K562 (cell line): ENCODE measurements around the gene TMEM154. TPM values are rescaled to one million over a fixed set of nuclear protein-coding genes. Genes with fewer than 3 reads are reported as not detected.
A peak's percentile ranks its signal among the peaks of the same experiment; 100 is the strongest.

Source experiments
- ATAC-seq: fragments of 200-7000 bp; cut with Tn5 transposase; 3 replicates; pipeline ENCODE4 v1.9.1; 2020; ENCODE audit warnings: moderate library complexity
- BruUV-seq: library from RNA; stranded (reverse); fragments of 400-500 nt; replicated peaks from 2 replicates; lab custom pipeline; 2021; lab: Mats Ljungman, UMichigan
- CTCF ChIA-PET: fragments of 300-600 bp; formaldehyde crosslinking; extraction: SDS; loops from one replicate; lab custom pipeline; 2021; ENCODE audit warnings: low intra/inter-chr PET ratio; lab: Yijun Ruan, JAX
- POLR2A ChIA-PET: fragments of 300-600, 350-650 bp; sonication (Branson Sonifier 250); formaldehyde crosslinking; extraction: SDS; loops from one replicate; lab custom pipeline; 2021; ENCODE audit warnings: antibody characterized with exemption, inconsistent platforms; lab: Yijun Ruan, JAX
- DNase-seq, 4 experiments: peaks; one replicate each; pipeline versions ENCODE4 v3.0.0 to v3.0.0-alpha.2; 2011 to 2018; ENCODE audit warnings: low spot score in 3 of 4, mixed read lengths in 3 of 4; ENCODE audit errors: extremely low read depth in 1 of 4
- FAIRE-seq: peaks from 2 replicates; lab custom pipeline; 2011; peaks lifted over from hg19 to GRCh38; lab: Jason Lieb, UNC
- H2AFZ ChIP-seq: 2 replicates; pipeline ENCODE4 v1.6.0; 2011; ENCODE audit warnings: low read depth, low read length, control low read depth, inconsistent platforms
- H3K27ac ChIP-seq: fragments of 200-600 bp; 3 replicates; pipeline ENCODE4 v1.8.0; 2011; ENCODE audit warnings: low read depth, mild to moderate bottlenecking, control low read depth, inconsistent platforms, low read length, moderate library complexity, mixed read lengths; ENCODE audit errors: extremely low read depth
- H3K27me3 ChIP-seq, 2 experiments: fragments of 300-600 bp in 1 of 2; 2 replicates in 1 of 2; 3 replicates in 1 of 2; pipeline versions ENCODE4 v1.6.0 to v1.8.0; 2011; ENCODE audit warnings: inconsistent platforms in 2 of 2, low read length in 2 of 2, mild to moderate bottlenecking in 1 of 2, mixed read lengths in 1 of 2, moderate library complexity in 1 of 2; ENCODE audit not compliant: control insufficient read depth in 2 of 2, insufficient read depth in 2 of 2
- H3K36me3 ChIP-seq: fragments of 300-600 bp; 3 replicates; pipeline ENCODE4 v1.8.0; 2011; ENCODE audit warnings: mild to moderate bottlenecking, low read length, inconsistent platforms; ENCODE audit not compliant: control insufficient read depth, insufficient read depth
- H3K4me1 ChIP-seq, 2 experiments: fragments of 200-600 bp in 1 of 2; replicated peaks in 1 of 2; 2 replicates in 1 of 2; 3 replicates in 1 of 2; pipeline versions ENCODE4 v1.5.1 to v1.8.0; 2011; ENCODE audit warnings: inconsistent platforms in 2 of 2, low read length in 2 of 2, mild to moderate bottlenecking in 1 of 2, mixed read lengths in 1 of 2, moderate library complexity in 1 of 2; ENCODE audit not compliant: control insufficient read depth in 2 of 2, insufficient read depth in 2 of 2
- H3K4me2 ChIP-seq: 2 replicates; pipeline ENCODE4 v1.6.1; 2011; ENCODE audit warnings: low read length, control low read depth, inconsistent platforms, mixed read lengths; ENCODE audit not compliant: insufficient read depth
- H3K4me3 ChIP-seq: fragments of 200-600 bp; sonication (generic), shearing (Covaris generic); 2 replicates; pipeline ENCODE4 v1.5.1; 2016; ENCODE audit warnings: control low read depth, inconsistent platforms
- H3K79me2 ChIP-seq: fragments of 200-600 bp; 3 replicates; pipeline ENCODE4 v1.8.0; 2011; ENCODE audit warnings: low read length, inconsistent platforms; ENCODE audit not compliant: control insufficient read depth, insufficient read depth
- H3K9ac ChIP-seq, 2 experiments: 2 replicates each; pipeline versions ENCODE4 v1.6.0 to v1.6.1; 2011; ENCODE audit warnings: low read depth in 2 of 2, low read length in 2 of 2, control low read depth in 1 of 2, inconsistent platforms in 1 of 2, mild to moderate bottlenecking in 1 of 2, mixed read lengths in 1 of 2; ENCODE audit not compliant: insufficient read depth in 1 of 2
- H3K9me1 ChIP-seq: one replicate; pipeline ENCODE4 v1.6.0; 2011; ENCODE audit warnings: inconsistent platforms, mild to moderate bottlenecking, low read length, moderate library complexity; ENCODE audit not compliant: control insufficient read depth, insufficient read depth
- H3K9me3 ChIP-seq: replicated peaks from 2 replicates; pipeline ENCODE4 v1.5.1; 2011; ENCODE audit warnings: low read depth, low read length, inconsistent platforms; ENCODE audit not compliant: control insufficient read depth, insufficient read depth
- H4K20me1 ChIP-seq: replicated peaks from 2 replicates; pipeline ENCODE4 v1.6.1; 2011; ENCODE audit warnings: low read length, inconsistent platforms, mixed read lengths; ENCODE audit not compliant: control insufficient read depth, insufficient read depth
- CAMTA2 ChIP-seq: fragments of 250-450 bp; sonication (Bioruptor Pico); conservative IDR thresholded peaks from 2 replicates; pipeline ENCODE4 v1.5.1; 2022
- HDGF ChIP-seq: fragments of 450-650 bp; IDR thresholded peaks from 2 replicates; pipeline ENCODE4 v1.6.1; 2016
- MAFF ChIP-seq: IDR thresholded peaks from 2 replicates; pipeline ENCODE4 v1.6.1; 2012; ENCODE audit warnings: low read length, improper control_type of control experiment
- MCM7 ChIP-seq, 2 experiments: fragments of 450-650 bp; IDR thresholded peaks; 2 replicates each; pipeline ENCODE4 v1.6.1; 2016 to 2018
- SIN3A ChIP-seq, 2 experiments: fragments of 150-350 bp in 1 of 2; IDR thresholded peaks; 2 replicates each; pipeline ENCODE4 v1.6.1; 2011 to 2016; ENCODE audit warnings: borderline replicate concordance in 2 of 2, low read depth in 2 of 2, low read length in 2 of 2, mild to moderate bottlenecking in 2 of 2, moderate library complexity in 2 of 2; ENCODE audit not compliant: control insufficient read depth in 1 of 2
- SLC30A9 ChIP-seq: fragments of 250-450 bp; sonication (Bioruptor Pico); IDR thresholded peaks from 2 replicates; pipeline ENCODE4 v1.8.0; 2022; ENCODE audit warnings: mild to moderate bottlenecking, moderate library complexity
- ZNF282 ChIP-seq: sonication (generic); formaldehyde crosslinking; IDR thresholded peaks from 2 replicates; pipeline ENCODE4 v1.8.1; 2023; ENCODE audit warnings: missing genetic modification reagents
- ZNF766 ChIP-seq: fragments of 200-800 bp; sonication (Bioruptor generic); conservative IDR thresholded peaks from 2 replicates; pipeline ENCODE4 v1.6.1; 2016; ENCODE audit warnings: missing genetic modification characterization, missing compliant biosample characterization
- WGBS: fragments of 100-300 bp; shearing (Covaris generic); methylation state at CpG from one replicate; pipeline ENCODE4 v1.1.6; 2016; ENCODE audit warnings: low coverage, mixed read lengths; ENCODE audit not compliant: insufficient coverage; ENCODE audit errors: missing lambda C conversion rate; 5-methylcytosine and 5-hydroxymethylcytosine counted together
- in situ Hi-C: fragments of 300-500 bp; cut with MboI; formaldehyde crosslinking; loops from 4 replicates; pipeline ENCODE4 v1.15.0; 2018; ENCODE audit warnings: inconsistent platforms, mixed read lengths
- intact Hi-C: fragments of 100-400 bp; cut with micrococcal nuclease; formaldehyde crosslinking; loops from 2 replicates; pipeline ENCODE4 v1.14.2; 2022
- polyA plus RNA-seq, 8 experiments: library from polyadenylated mRNA; depleted of rRNA in 4 of 8; stranded (reverse) in 5 of 8; unstranded in 3 of 8; fragments of >200 nt; fragmentation: Nextera tagmentation in 2 of 8; fragmentation: Illumina TruSeq in 1 of 8; extraction: Ambion mirVana in 2 of 8; extraction: Trizol in 1 of 8; gene quantifications; 2 replicates each; pipeline versions ENCODE4 v1.2.1 to v1.2.3, GENCODE V29; 2011 to 2014; ENCODE audit warnings: inconsistent platforms in 1 of 8, missing spikeins in 1 of 8
- total RNA-seq, 7 experiments: library from RNA; depleted of rRNA in 6 of 7; stranded (reverse); fragments of >200 nt in 6 of 7; fragmentation: Illumina TruSeq in 2 of 7; extraction: Trizol in 2 of 7; gene quantifications; 2 replicates each; pipeline versions ENCODE4 v1.2.1 to v1.2.3, GENCODE V29; 2011 to 2021; ENCODE audit warnings: low replicate concordance in 1 of 7
- TF ChIP-seq, protein P1 (sequence below): IDR thresholded peaks from 3 replicates; pipeline ENCODE4 v1.6.1; 2011; ENCODE audit warnings: borderline replicate concordance, mild to moderate bottlenecking; ENCODE audit not compliant: insufficient read length, insufficient read depth
- TF ChIP-seq, protein P2 (sequence below), 2 experiments: fragments of 150-350 bp in 1 of 2; IDR thresholded peaks; 2 replicates each; pipeline ENCODE4 v1.6.1; 2012 to 2016; ENCODE audit warnings: low read depth in 2 of 2, low read length in 2 of 2, mild to moderate bottlenecking in 1 of 2, moderate library complexity in 1 of 2

The TMEM154 gene
- total and polyA plus RNA-seq, 9 of the 15 experiments (the other 6 are each of a cell fraction or from before 2014, with no cell fraction given) = 0.13 to 1.8 (median 0.58) TPM

DNA sequence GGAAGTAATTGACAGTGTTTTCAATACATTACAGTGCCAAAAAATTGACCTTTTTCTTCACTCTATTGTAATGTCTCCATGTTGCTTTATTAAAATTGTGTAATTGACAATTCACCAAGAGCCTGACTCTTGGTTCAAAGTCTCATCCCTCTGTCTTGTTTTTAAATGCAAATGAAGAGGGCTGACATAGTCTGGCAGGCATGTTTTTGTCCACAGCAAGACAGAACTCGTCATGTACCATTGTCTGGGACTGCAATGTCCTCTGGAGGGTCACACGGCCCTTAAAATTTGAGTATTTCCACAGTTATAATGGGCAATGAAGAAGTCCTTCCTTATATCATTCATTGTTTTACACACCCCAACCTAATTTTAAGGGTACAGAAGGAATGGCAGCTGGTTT is 105.9 kb downstream of the TMEM154 start:
- in situ Hi-C loops = no loop called here
- Histone ChIP-seq H3K27ac (no peak overlapping the region), H3K27me3 (peaks cover 0 to 9% of the 10 kb centered on the region in 2 experiments; a peak in 2 of 5 replicates), H3K9me1 (no peaks in the 10 kb centered on the region), H3K79me2 (no peaks in the 10 kb centered on the region)
- TF ChIP-seq, protein P1, sequence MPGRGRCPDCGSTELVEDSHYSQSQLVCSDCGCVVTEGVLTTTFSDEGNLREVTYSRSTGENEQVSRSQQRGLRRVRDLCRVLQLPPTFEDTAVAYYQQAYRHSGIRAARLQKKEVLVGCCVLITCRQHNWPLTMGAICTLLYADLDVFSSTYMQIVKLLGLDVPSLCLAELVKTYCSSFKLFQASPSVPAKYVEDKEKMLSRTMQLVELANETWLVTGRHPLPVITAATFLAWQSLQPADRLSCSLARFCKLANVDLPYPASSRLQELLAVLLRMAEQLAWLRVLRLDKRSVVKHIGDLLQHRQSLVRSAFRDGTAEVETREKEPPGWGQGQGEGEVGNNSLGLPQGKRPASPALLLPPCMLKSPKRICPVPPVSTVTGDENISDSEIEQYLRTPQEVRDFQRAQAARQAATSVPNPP = no peak
- TF ChIP-seq, all 486 proteins: peak for 0
- CTCF ChIA-PET = no interaction called here
- Histone ChIP-seq H2AFZ (no peak overlapping the region), H3K4me3 (no peak overlapping the region), H3K4me1 (peaks cover 0 to 3% of the 10 kb centered on the region in 2 experiments; a peak in 2 of 5 replicates), H3K9me3 (no peaks in the 10 kb centered on the region), H3K36me3 (no peaks in the 10 kb centered on the region), H3K9ac (no peak overlapping the region), H3K4me2 (no peak overlapping the region), H4K20me1 (no peaks in the 10 kb centered on the region)
- POLR2A ChIA-PET = interaction anchor here (0.6 kb wide), 1 partner anchor 41 kb away, joined by 3 read pairs; no protein-coding TSS in a partner anchor
- DNase-seq (no peak), FAIRE-seq (no peak), ATAC-seq (no peak)
- 6% methylated on average over 2 of the region's 2 CpGs for WGBS
- intact Hi-C loops = no loop called here
- no TSS peak for BruUV-seq

DNA sequence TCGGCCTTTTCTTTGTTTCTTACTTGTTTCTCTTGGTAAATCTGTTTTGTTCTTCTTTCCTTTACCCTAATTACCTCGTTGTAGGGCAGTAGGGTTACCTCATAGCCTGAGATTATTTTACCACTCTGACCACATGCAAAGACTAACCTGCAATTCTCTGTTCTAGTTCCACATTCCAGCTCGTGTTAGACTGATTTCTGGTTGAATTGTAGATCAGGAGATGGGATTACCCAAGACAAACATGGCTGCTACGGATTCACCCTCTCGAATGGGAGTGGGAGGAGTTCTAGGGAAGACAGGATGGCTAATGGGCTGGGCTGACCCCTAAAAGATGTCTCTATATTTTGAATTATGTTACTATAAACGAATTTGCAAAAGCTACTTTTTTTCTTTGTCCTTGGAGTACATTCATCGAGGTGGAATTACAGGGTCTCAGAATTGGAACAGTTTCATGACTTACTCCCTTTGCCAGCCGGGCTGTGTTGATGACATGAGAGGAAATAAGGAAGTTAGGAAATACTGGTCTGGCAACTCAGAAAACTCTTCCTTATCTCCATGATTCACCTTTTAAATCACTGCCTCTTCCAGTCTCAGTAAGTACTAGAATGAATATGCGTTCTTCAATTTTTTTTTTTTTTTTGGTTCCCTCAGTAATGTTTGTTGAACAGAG is 107.2 kb downstream of the TMEM154 start:
- H3K9ac ChIP-seq = no peak overlapping the region
- no TSS peak for BruUV-seq
- ATAC-seq = peak; percentile 77
- no peak for FAIRE-seq
- no peak overlapping the region for H3K27ac ChIP-seq
- H3K27me3 ChIP-seq = peaks cover 0 to 9% of the 10 kb centered on the region in 2 experiments; a peak in 2 of 5 replicates
- H3K9me1 ChIP-seq = no peaks in the 10 kb centered on the region
- DNase-seq = peak in 1 of 4 experiments; percentile 29
- H3K9me3 ChIP-seq = no peaks in the 10 kb centered on the region
- ChIA-PET POLR2A (interaction anchor here (0.6 kb wide), 1 partner anchor 12 kb away, joined by 3 read pairs; no protein-coding TSS in a partner anchor), CTCF (no interaction called here)
- intact Hi-C loops (no loop called here), in situ Hi-C loops (no loop called here)
- no peaks in the 10 kb centered on the region for H4K20me1 ChIP-seq
- H3K36me3 ChIP-seq = no peaks in the 10 kb centered on the region
- H3K79me2 ChIP-seq = no peaks in the 10 kb centered on the region
- no peak overlapping the region for H3K4me3 ChIP-seq
- WGBS = under 1% methylated on average over 9 of the region's 9 CpGs
- no peak overlapping the region for H3K4me2 ChIP-seq
- no peak overlapping the region for H2AFZ ChIP-seq
- peaks cover 0 to 3% of the 10 kb centered on the region in 2 experiments; a peak in 1 of 5 replicates for H3K4me1 ChIP-seq
- TF ChIP-seq ZNF282 (CRISPR knock-in tag) = no peak
- no peak for TF ChIP-seq SIN3A (IDR thresholded peaks at IDR 0.05; ENCODE audit: borderline replicate concordance in 2 of 2, control insufficient read depth in 1 of 2, low read depth in 2 of 2, low read length in 2 of 2)
- peak; percentile 28; the same call in 1 of the 2 replicates for TF ChIP-seq MAFF
- TF ChIP-seq SLC30A9 (CRISPR knock-in tag) = no peak
- TF ChIP-seq CAMTA2 = no peak
- no peak for TF ChIP-seq HDGF
- no peak for TF ChIP-seq MCM7 (IDR thresholded peaks at IDR 0.05)
- TF ChIP-seq, protein P2, sequence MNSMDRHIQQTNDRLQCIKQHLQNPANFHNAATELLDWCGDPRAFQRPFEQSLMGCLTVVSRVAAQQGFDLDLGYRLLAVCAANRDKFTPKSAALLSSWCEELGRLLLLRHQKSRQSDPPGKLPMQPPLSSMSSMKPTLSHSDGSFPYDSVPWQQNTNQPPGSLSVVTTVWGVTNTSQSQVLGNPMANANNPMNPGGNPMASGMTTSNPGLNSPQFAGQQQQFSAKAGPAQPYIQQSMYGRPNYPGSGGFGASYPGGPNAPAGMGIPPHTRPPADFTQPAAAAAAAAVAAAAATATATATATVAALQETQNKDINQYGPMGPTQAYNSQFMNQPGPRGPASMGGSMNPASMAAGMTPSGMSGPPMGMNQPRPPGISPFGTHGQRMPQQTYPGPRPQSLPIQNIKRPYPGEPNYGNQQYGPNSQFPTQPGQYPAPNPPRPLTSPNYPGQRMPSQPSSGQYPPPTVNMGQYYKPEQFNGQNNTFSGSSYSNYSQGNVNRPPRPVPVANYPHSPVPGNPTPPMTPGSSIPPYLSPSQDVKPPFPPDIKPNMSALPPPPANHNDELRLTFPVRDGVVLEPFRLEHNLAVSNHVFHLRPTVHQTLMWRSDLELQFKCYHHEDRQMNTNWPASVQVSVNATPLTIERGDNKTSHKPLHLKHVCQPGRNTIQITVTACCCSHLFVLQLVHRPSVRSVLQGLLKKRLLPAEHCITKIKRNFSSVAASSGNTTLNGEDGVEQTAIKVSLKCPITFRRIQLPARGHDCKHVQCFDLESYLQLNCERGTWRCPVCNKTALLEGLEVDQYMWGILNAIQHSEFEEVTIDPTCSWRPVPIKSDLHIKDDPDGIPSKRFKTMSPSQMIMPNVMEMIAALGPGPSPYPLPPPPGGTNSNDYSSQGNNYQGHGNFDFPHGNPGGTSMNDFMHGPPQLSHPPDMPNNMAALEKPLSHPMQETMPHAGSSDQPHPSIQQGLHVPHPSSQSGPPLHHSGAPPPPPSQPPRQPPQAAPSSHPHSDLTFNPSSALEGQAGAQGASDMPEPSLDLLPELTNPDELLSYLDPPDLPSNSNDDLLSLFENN (IDR thresholded peaks at IDR 0.05; ENCODE audit: low read depth in 2 of 2, low read length in 2 of 2) = no peak
- peak; percentile 53; the same call in 1 of the 2 replicates for TF ChIP-seq ZNF766 (CRISPR knock-in tag)
